Muscle of back (tissue), 13 donors: Measurements from ENCODE around the gene ZNF329. TPM values are rescaled to one million over a fixed set of nuclear protein-coding genes. Genes with fewer than 3 reads are reported as not detected.
A peak's percentile ranks its signal among the peaks of the same experiment; 100 is the strongest.
"Not testable (repeated sequence)": the region's sequence is repeated elsewhere in the genome, so short reads cannot be mapped to it uniquely, and the experiment has no call there.

Experiments
- DNase-seq, 3 donors: peaks; one replicate each; pipeline versions ENCODE4 v3.0.0 to v3.0.0-alpha.2; 2013
- long read RNA-seq, 9 donors: transcript quantifications; one replicate each; lab custom pipeline, GENCODE V29; 2026
- polyA plus RNA-seq, 10 donors: library from polyadenylated mRNA; unstranded; fragments of 120-200 nt; gene quantifications; one replicate each; pipeline ENCODE4 v1.2.1, GENCODE V29; 2013; ENCODE audit not compliant: insufficient read length in 10 of 10

Gene ZNF329
- 10 to 100 TPM; 10.5 to 14.5 (median 11.5) TPM for polyA plus RNA-seq
- long read RNA-seq, donor 1, partial matches to known transcripts: 5 of 7 reads
- long read RNA-seq, donor 1, other reads (novel, unspliced or antisense): 0 of 7 reads
- long read RNA-seq, donor 2, partial matches to known transcripts: 0 of 3 reads
- long read RNA-seq, donor 2, other reads (novel, unspliced or antisense): 0 of 3 reads
- long read RNA-seq, donor 3: 0 reads
- long read RNA-seq, donor 4, partial matches to known transcripts: 0 of 1 reads
- long read RNA-seq, donor 4, other reads (novel, unspliced or antisense): 0 of 1 reads
- long read RNA-seq, donor 5, partial matches to known transcripts: 0 of 1 reads
- long read RNA-seq, donor 5, other reads (novel, unspliced or antisense): 0 of 1 reads
- long read RNA-seq, donor 6: 0 reads
- long read RNA-seq, donor 7: 0 reads
- long read RNA-seq, donor 8: 0 reads
- long read RNA-seq, donor 9: 0 reads

DNA sequence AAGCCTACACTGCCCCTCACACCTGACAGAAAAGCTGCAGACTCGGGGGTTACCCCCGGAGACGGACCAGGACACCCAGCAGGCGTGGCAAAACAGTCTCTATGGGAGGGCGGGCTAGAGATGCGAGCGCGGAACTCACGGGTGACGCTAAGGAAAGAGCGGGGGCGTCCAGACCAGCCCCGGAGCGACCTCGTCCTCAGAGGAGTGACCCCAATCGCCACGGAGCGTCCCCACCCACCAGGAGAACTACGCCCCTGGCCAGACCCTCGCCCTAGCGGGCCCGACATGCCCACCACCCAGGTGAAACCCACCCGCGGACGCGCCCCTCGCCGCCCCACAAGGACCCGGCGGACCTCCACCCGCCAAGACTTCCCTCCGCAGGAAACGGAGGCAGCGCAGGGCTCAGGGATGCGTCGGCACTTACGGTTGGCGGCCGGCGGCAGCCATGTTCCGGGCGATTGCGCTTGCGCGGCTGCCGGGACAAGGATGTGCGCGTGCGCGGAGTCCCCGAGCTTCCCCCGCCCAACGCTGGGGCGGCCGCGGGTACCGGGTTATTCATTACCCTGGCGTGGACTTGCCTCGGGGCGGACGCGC is at the start of gene ZNF329:
TSS of gene ZNF329 (minus strand) at position 462 of the 594 bp plus-strand sequence. CDS start 21,286 bp downstream, outside the sequence.
- DNase-seq: peak; percentile 78 to 94 (median 90)

- peak in 1 of 3 donors; percentile 24 for DNase-seq
Observed at GRCh38 chr19:58196901-58197616, 46.5 kb upstream of the ZNF329 start.

- peak in 1 of 3 donors; percentile 83 for DNase-seq
Observed at GRCh38 chr19:58183817-58184215, 33.2 kb upstream of the ZNF329 start.

GRCh38 chr19:58182989-58183816 is 32.6 kb upstream of the ZNF329 start, which contains the start of gene ZNF274:
ZNF274 (plus strand) TSS chr19:58183061; CDS start chr19:58183966, 905 bp downstream.
- DNase-seq: peak; percentile 89 to 97 (median 91)

DNA sequence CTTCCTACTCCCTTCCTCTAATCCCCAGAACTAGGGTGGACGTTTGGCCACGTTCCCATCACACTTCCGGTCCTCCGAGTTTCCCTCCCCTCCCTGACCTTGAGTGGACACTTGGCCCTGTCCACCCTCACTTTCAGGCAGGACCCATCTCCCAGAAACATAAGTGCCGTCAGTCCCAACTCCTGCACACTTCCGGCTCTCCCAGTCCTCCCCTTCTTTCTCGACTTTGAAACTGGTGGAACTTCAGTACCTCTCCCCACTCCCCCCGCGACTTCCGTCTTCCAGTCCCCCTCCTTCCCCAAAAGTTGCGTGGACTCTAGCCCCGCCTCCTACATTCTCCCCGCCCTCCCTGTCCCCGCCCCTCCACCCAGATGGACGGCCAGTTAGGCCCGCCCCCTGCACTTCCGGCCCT is 32.0 kb upstream of the ZNF329 start:
- DNase-seq: no peak

DNA sequence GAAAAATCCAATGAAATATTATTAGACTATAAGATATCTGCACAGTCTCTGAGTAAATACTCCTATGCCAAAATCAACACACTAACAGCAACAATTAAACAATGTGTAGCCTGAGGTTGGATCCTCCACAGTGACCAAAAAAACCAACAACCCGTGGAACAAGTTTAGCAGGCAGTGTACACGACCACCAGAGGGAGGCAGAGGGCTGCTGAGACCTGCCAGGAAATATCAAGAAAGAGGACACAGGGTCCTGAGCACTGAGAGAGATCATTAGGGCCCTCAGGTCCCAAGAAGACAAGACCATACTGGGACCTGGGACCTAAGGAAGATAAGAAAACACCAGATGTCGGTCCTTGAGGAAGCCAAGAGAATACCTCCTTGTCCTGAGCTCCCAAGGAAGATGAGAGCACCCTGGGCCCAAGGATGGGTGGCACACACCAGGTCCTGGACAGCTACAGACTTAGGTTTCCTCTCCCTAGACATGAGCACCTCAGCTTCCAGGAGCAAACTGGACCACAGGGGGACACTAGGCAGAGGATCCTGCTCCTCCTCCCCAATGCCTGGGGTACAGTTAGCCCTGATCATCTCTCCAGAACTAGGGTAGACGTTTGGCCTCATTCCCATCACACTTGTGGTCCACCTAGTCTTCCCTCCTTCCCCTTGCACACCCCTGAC is 31.4 kb upstream of the ZNF329 start:
- DNase-seq: peak; percentile 6 to 24 (median 7)

GRCh38 chr19:58170860-58171259 is 20.3 kb upstream of the ZNF329 start:
- DNase-seq: no peak

DNA sequence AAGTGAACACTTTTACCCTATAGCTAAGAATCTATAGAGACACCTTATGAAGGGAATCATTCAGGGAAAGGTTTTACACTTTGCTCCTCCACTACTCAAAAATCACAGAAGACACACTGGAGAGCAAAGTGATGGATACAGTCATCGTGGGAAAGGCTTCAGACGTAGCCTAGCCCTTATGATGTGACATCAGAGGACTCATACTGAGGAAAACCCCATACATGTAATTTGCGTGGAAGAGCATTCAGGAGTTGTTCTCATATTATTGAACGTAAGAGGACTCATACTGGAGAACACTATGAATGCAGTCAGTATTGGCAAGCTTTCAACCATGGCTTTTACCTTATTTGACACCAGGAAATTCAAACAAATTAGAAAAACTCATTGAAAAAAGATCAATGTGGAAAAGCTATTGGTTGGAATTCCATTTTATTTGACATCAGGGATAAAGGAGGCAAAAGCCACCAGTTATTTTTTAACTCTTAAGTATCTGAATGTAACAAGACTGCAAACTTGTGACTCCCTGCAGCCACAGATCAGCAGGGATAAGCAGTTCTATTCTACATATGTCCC is 16.2 kb upstream of the ZNF329 start:
- no peak for DNase-seq

GRCh38 chr19:58166268-58166667 is 15.7 kb upstream of the ZNF329 start:
- DNase-seq: no peak

DNA sequence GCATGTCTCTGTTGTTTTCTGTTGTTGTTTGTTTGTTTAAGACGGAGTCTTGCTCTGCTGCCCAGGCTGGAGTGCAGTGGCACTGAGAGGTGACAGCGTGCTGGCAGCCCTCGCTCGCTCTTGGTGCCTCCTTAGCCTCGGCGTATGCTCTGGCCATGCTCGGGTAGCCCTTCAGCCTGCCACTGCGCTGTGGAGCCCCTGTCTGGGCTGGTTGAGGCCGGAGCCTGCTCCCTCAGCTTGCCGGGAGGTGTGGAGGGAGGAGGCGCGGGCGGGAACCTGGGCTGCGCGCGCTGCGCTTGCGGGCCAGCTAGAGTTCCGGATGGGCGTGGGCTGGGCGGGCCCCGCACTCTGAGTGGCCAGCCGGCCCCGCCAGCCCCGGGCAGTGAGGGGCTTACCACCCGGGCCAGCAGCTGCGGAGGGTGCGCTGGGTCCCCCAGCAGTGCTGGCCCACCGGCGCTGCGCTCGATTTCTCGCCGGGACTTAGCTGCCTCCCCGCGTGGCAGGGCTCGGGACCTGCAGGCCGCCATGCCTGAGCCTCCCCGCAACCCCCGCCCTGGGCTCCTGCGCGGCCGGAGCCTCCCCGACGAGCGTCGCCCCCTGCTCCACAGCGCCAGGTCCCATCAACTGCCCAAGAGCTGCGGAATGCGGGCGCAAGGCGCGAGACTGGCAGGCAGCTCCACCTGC is 6.6 kb upstream of the ZNF329 start:
- no peak for DNase-seq

GRCh38 chr19:58154679-58155648 is 4.4 kb upstream of the ZNF329 start:
- peak; percentile 96 to 99 (median 99) for DNase-seq

DNA sequence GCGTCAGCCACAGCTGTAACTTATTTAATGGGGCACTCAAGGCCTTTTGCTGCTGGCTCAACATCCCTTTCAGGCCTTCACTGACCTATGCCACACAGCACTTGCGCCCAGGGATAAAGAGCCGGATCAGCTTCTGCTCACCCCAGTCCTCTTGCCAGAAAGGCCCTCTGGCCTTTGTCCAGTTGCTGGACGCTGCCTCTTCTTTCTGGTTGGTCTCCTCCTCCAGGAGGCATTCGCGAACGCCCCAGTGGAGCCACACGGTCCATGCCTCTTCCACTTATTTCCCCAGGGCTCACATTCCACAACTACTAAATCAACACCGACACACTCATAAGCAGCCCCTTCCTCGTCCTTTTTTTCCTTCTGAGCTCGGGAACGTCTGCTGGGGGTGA is 3.7 kb upstream of the ZNF329 start:
- peak; percentile 32 to 76 (median 55) for DNase-seq

DNA sequence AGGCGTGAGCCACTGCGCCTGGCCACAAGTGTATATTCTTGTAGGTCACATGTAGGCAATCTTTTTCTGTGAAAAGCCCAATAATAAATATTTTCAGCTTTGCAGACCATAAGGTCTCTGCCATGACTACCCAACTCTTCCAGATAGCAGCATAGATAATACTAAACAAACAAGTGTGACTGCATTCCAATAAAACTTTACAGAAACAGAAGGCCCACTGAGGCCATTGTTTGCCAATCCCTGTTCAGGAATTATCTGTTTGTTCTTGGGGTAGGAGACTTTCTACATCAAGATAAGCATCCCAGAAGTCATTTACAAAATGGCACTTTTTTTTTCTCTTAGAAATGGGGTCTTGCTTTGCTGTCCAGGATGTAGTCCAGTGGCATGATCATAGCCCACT is 2.8 kb upstream of the ZNF329 start:
- DNase-seq: no peak

- DNase-seq: not testable (repeated sequence)
Observed at GRCh38 chr19:58147475-58147874, 3.1 kb downstream of the ZNF329 start.

DNA sequence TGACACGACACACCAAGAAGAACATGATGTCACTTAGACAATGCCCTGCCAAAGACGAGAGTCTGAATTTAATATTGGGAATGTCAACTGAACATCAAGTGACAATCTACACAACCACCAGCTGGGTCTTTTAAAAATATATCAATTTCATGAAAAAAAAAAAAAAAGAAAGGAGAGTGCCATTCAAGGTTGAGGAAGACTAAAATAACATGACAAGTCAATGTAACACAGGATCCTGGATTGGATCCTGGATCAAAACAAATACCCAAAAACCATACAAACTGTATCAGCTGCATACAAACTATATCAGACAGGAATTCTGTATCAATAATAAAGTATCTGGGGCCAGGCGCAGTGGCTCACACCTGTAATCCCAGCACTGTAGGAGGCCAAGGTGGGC is 4.7 kb downstream of the ZNF329 start:
- DNase-seq: no peak

- DNase-seq: no peak
Observed at GRCh38 chr19:58134244-58134643, 16.3 kb downstream of the ZNF329 start.

GRCh38 chr19:58129284-58129683 is 21.3 kb downstream of the ZNF329 start:
- no peak for DNase-seq

- DNase-seq: no peak
Observed at GRCh38 chr19:58128041-58128685, 22.4 kb downstream of the ZNF329 start.
